IMR-90 (cell line): ENCODE results near the gene CARD8. TPM values are rescaled to one million over a fixed set of nuclear protein-coding genes. Genes with fewer than 3 reads are reported as not detected.
"Not testable (repeated sequence)": the region's sequence is repeated elsewhere in the genome, so short reads cannot be mapped to it uniquely, and the experiment has no call there.

Experiments used
- ATAC-seq: fragments of 200-7000 bp; cut with Tn5 transposase; 2 replicates; pipeline ENCODE4 v1.9.1; 2020; ENCODE audit warnings: low read depth, mild to moderate bottlenecking, moderate library complexity
- BruUV-seq: library from RNA; stranded (reverse); fragments of 400-500 nt; replicated peaks from 2 replicates; lab custom pipeline; 2021; lab: Mats Ljungman, UMichigan
- CTCF ChIA-PET: fragments of 300-600 bp; formaldehyde crosslinking; extraction: SDS; loops from one replicate; lab custom pipeline; 2021; ENCODE audit warnings: antibody characterized with exemption; lab: Yijun Ruan, JAX
- POLR2A ChIA-PET: fragments of 300-600 bp; sonication (Branson Sonifier 250); formaldehyde crosslinking; loops from one replicate; lab custom pipeline; 2022; ENCODE audit warnings: antibody characterized with exemption; ENCODE audit not compliant: unreplicated experiment; lab: Charles Lee
- DNase-seq: peaks from one replicate; pipeline ENCODE4 v3.0.0; 2013
- H2AFZ ChIP-seq: replicated peaks from 2 replicates; pipeline ENCODE3; 2013; ENCODE audit warnings: low read length, mild to moderate bottlenecking; ENCODE audit not compliant: poor library complexity
- H2AK5ac ChIP-seq: 2 replicates; pipeline ENCODE4 v1.6.1; 2013; ENCODE audit warnings: low read depth, low read length, inconsistent platforms
- H2AK9ac ChIP-seq: replicated peaks from 2 replicates; pipeline ENCODE3; 2013; ENCODE audit warnings: mild to moderate bottlenecking, low read depth, low read length, moderate library complexity; ENCODE audit not compliant: poor library complexity
- H2BK120ac ChIP-seq: 2 replicates; pipeline ENCODE4 v1.6.1; 2013; ENCODE audit warnings: low read depth, low read length, inconsistent platforms
- H2BK15ac ChIP-seq: 3 replicates; pipeline ENCODE4 v1.6.1; 2013; ENCODE audit warnings: low read depth, low read length, inconsistent platforms
- H2BK20ac ChIP-seq: 2 replicates; pipeline ENCODE4 v1.6.1; 2013; ENCODE audit warnings: low read depth, mild to moderate bottlenecking, inconsistent platforms, low read length, moderate library complexity
- H2BK5ac ChIP-seq: 2 replicates; pipeline ENCODE4 v1.6.1; 2013; ENCODE audit warnings: mild to moderate bottlenecking, low read depth, low read length, inconsistent platforms; ENCODE audit not compliant: poor library complexity, severe bottlenecking
- H3K14ac ChIP-seq: replicated peaks from 2 replicates; pipeline ENCODE4 v1.6.1; 2013; ENCODE audit warnings: low read depth, low read length, inconsistent platforms
- H3K18ac ChIP-seq: 2 replicates; pipeline ENCODE4 v1.6.1; 2013; ENCODE audit warnings: low read depth, low read length, control low read depth
- H3K23ac ChIP-seq: 2 replicates; pipeline ENCODE4 v1.6.1; 2013; ENCODE audit warnings: low read depth, low read length, inconsistent platforms
- H3K27ac ChIP-seq: 2 replicates; pipeline ENCODE4 v1.5.1; 2013; ENCODE audit warnings: mild to moderate bottlenecking, control low read depth, low read length; ENCODE audit not compliant: insufficient read depth
- H3K27me3 ChIP-seq: 2 replicates; pipeline ENCODE4 v1.6.1; 2013; ENCODE audit warnings: low read length; ENCODE audit not compliant: control insufficient read depth, insufficient read depth
- H3K36me3 ChIP-seq: 2 replicates; pipeline ENCODE4 v1.6.1; 2013; ENCODE audit warnings: low read length, mixed read lengths; ENCODE audit not compliant: control insufficient read depth, insufficient read depth
- H3K4ac ChIP-seq: 2 replicates; pipeline ENCODE4 v1.6.1; 2013; ENCODE audit warnings: low read depth, low read length, inconsistent platforms
- H3K4me1 ChIP-seq: 2 replicates; pipeline ENCODE4 v1.6.1; 2013; ENCODE audit warnings: low read length, mixed read lengths; ENCODE audit not compliant: control insufficient read depth, insufficient read depth
- H3K4me2 ChIP-seq: 2 replicates; pipeline ENCODE4 v1.6.1; 2013; ENCODE audit warnings: low read depth, mild to moderate bottlenecking, control low read depth, low read length, moderate library complexity
- H3K4me3 ChIP-seq: 2 replicates; pipeline ENCODE4 v1.5.1; 2013; ENCODE audit warnings: low read depth, mild to moderate bottlenecking, control low read depth, low read length, moderate library complexity; ENCODE audit not compliant: insufficient read depth
- H3K56ac ChIP-seq: 2 replicates; pipeline ENCODE4 v1.6.1; 2013; ENCODE audit warnings: low read length, inconsistent platforms; ENCODE audit not compliant: insufficient read depth; ENCODE audit errors: extremely low read depth
- H3K79me1 ChIP-seq, 2 experiments: 2 replicates each; pipeline ENCODE4 v1.6.1; 2013; ENCODE audit warnings: low read length in 2 of 2, inconsistent platforms in 1 of 2, low read depth in 1 of 2
- H3K9ac ChIP-seq: 2 replicates; pipeline ENCODE4 v1.6.1; 2013; ENCODE audit warnings: low read depth, low read length, control low read depth
- H3K9me1 ChIP-seq: 2 replicates; pipeline ENCODE4 v1.6.1; 2013; ENCODE audit warnings: low read length, inconsistent platforms; ENCODE audit not compliant: insufficient read depth
- H3K9me3 ChIP-seq: 2 replicates; pipeline ENCODE4 v1.6.1; 2013; ENCODE audit warnings: low read length; ENCODE audit not compliant: control insufficient read depth, insufficient read depth
- H4K20me1 ChIP-seq: 2 replicates; pipeline ENCODE4 v1.6.1; 2013; ENCODE audit warnings: low read length, inconsistent platforms; ENCODE audit not compliant: insufficient read depth
- H4K5ac ChIP-seq: 2 replicates; pipeline ENCODE4 v1.6.1; 2013; ENCODE audit warnings: mild to moderate bottlenecking, low read depth, low read length, control low read depth
- H4K8ac ChIP-seq, 2 experiments: 2 replicates each; pipeline ENCODE4 v1.6.1; 2013; ENCODE audit warnings: low read depth in 2 of 2, low read length in 2 of 2, control low read depth in 1 of 2, inconsistent platforms in 1 of 2
- H4K91ac ChIP-seq: 2 replicates; pipeline ENCODE4 v1.6.1; 2013; ENCODE audit warnings: low read depth, low read length, inconsistent platforms; ENCODE audit not compliant: insufficient read depth
- WGBS, 2 experiments: methylation state at CpG; one replicate each; pipeline versions ENCODE4 v1.1.5 to v1.1.7; 2013; ENCODE audit warnings: missing lambda C conversion rate in 2 of 2; ENCODE audit not compliant: insufficient read length in 1 of 2; ENCODE audit errors: extremely low coverage in 2 of 2; 5-methylcytosine and 5-hydroxymethylcytosine counted together
- dilution Hi-C: fragments of 300-500 bp; cut with HindIII; formaldehyde crosslinking; loops from one replicate; pipeline ENCODE4 v1.14.3; 2018; ENCODE audit warnings: low sequenced_read_pairs; ENCODE audit not compliant: unreplicated experiment
- in situ Hi-C: fragments of 300-500 bp; cut with MboI; formaldehyde crosslinking; loops from 3 replicates; pipeline ENCODE4 v1.14.3; 2019; ENCODE audit warnings: low sequenced_read_pairs, inconsistent platforms, mixed read lengths
- intact Hi-C: fragments of 100-400 bp; cut with micrococcal nuclease; formaldehyde crosslinking; loops from 2 replicates; pipeline ENCODE4 v1.10.0; 2022
- polyA plus RNA-seq, 3 experiments: library from polyadenylated mRNA; depleted of rRNA; stranded (reverse); fragments of >200 nt; gene quantifications; 2 replicates each; pipeline ENCODE4 v1.2.3, GENCODE V29; 2012; ENCODE audit warnings: low replicate concordance in 1 of 3
- total RNA-seq: library from RNA; depleted of rRNA; stranded (reverse); fragments of >200 nt; gene quantifications from 2 replicates; pipeline ENCODE4 v1.2.3, GENCODE V29; 2012

The CARD8 gene
- total and polyA plus RNA-seq, 2 of the 4 experiments (the other 2 are of a cell fraction), result 11.3 to 15.5 TPM

- not testable (repeated sequence) for H3K4me2 ChIP-seq
- WGBS, 2 experiments, result no CpG with 5 or more reads among the region's 4 CpGs
Measured at GRCh38 chr19:48258992-48259391, 3.3 kb upstream of the CARD8 start.

More at GRCh38 chr19:48258992-48259391, 3.3 kb upstream of the CARD8 start:
- H3K79me1 ChIP-seq, result peaks cover 8 to 16% of the 10 kb centered on the region in 2 experiments
- DNase-seq, H3K4ac ChIP-seq, H2AK9ac ChIP-seq, H4K5ac ChIP-seq, CTCF ChIA-PET, dilution Hi-C loops, H3K9me3 ChIP-seq, H3K9ac ChIP-seq, intact Hi-C loops, H3K14ac ChIP-seq, H2BK20ac ChIP-seq, H3K27me3 ChIP-seq, H4K20me1 ChIP-seq, H3K9me1 ChIP-seq, H3K23ac ChIP-seq, H2BK120ac ChIP-seq, H2AFZ ChIP-seq, H4K91ac ChIP-seq, H2AK5ac ChIP-seq, ATAC-seq, H3K56ac ChIP-seq, H3K27ac ChIP-seq, H3K36me3 ChIP-seq, H2BK5ac ChIP-seq, H4K8ac ChIP-seq, H3K18ac ChIP-seq, in situ Hi-C loops, H3K4me1 ChIP-seq, H2BK15ac ChIP-seq, BruUV-seq, H3K4me3 ChIP-seq, POLR2A ChIA-PET: not testable (repeated sequence)
